Fibroblast of skin of right biceps (primary cell): ENCODE data around the gene MARCKS.
A peak's percentile ranks its signal among the peaks of the same experiment; 100 is the strongest.
"Not testable (repeated sequence)": the region's sequence is repeated elsewhere in the genome, so short reads cannot be mapped to it uniquely, and the experiment has no call there.

Experiments
- DNase-seq: peaks from one replicate; pipeline ENCODE4 v3.0.0-alpha.2; 2013

The MARCKS gene

DNA sequence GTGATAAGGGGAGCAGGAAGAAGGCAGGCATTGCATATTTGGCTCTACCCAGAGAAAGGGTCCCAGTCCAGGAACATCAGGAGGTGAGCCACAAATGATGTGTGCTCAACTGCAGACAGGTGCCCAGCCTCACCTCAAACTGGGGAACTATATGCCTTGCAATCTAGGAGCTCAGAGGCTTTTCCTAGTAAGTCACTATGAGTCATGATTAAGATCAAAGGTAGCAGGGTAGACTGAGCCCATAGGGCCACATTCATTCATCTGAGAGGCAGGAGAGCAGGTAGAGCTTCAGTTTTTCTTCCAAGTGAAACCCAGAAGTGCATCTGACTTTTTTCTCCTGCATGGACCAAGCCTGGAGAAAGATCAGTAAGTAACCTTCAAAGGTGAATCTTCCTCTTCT, 31.3 kb downstream of the MARCKS start:
- DNase-seq, result no peak

DNA sequence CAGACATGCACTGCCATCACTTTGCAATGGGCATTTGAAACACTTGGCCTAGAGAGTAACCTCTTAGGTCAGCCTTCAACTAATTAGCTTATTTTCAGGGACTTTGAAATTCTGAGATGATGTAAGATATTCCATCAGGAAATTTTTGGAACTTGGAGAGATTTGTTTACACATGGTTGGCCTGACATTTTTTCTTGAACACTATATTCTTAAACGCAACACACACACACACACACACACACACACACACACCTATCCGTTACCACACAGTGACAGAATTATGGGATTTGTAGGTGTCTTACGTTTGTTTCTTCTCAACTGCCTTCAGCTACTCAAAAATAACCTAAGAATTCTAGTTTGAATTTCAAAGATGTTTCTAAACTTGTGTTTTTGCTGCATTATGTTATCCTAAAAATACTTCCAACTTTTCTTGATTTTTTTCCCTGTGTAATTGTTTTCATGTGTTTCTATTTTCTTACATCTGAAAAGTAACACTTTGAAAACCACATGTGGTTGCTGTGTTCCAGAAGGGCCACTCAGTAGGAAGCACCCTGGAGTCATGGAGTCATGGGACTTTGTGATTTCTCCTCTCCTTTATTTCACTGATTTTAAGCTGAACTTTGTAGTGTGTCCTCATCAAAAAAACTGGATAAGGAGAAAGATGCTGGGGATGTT, 31.9 kb downstream of the MARCKS start:
- DNase-seq, result no peak

GRCh38 chr6:113893451-113893850, 36.3 kb downstream of the MARCKS start:
- DNase-seq, result no peak

DNA sequence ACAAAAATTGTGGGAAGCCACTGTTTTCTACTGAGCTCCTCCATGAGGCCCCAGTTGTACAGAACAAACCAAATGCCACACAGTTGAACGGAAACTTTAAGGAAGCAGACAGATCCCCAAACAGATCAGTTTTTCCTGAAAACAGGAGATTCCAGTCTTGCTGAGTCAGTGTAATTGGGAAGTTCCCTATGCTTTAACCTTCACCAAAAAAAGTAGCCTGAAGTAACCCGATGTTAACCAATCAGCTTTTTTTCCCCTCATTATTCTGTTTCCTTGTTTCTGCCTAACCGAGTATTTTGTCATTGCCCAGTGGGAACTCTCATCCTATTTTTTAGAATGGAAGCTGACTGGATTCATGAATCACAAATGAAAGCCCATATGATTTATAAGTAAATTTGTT, 36.7 kb downstream of the MARCKS start:
- peak; percentile 84 for DNase-seq

GRCh38 chr6:113894712-113895674, 37.8 kb downstream of the MARCKS start:
- DNase-seq, result peak; percentile 90

GRCh38 chr6:113901482-113901881, 44.3 kb downstream of the MARCKS start:
- DNase-seq, result peak; percentile 62

GRCh38 chr6:113903666-113904330, 46.7 kb downstream of the MARCKS start:
- peak; percentile 68 for DNase-seq

- peak; percentile 17 for DNase-seq
These were observed 50.1 kb downstream of the MARCKS start for GRCh38 chr6:113907102-113907815.

DNA sequence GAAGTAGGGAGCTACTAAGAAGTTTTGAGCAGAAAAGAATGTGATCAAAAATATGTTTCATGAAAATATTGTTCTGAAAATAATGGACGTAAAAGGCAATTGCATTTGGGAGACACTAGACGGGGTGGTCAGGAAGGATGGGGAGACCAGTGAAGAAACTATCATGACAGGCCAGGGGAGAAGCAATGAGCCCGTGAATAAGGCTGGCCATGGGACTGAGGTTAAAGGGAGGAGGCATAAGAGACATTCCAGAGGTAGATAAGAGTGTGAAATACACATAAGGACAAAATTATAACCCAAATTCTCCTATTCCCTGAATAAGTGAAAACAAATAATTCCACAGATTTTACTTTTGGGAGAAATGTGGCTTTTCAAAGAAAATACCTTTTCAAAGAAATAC, 51.7 kb downstream of the MARCKS start:
- DNase-seq, result peak; percentile 9

DNA sequence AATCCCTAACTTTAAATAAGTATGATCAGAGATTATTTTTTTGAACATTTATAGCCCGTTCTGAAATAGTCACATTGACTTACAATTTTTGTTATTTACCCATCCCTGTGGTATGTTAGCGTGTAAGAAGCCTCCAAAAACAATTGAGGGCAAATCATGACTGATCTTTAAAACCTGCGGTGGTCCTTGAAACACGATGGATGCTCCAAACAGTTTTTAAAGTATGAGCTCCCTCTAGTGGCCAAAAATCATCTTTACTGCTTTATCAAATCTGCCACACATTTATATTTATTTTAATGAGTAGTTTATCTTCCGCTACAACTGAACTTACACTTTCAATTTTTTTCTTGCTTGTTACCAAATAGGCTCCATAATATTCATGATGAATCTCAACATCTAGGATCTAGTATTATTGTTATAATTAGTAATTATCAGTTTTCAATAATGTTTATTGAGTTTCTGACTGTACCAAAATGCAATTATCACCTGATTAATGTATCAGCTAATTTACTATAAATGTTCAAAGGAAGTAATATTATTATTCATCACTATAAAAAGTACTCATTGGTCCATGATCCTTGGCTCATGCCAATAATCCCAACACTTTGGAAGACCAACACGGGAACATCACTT, 52.2 kb downstream of the MARCKS start:
- peak; percentile 85 for DNase-seq

DNA sequence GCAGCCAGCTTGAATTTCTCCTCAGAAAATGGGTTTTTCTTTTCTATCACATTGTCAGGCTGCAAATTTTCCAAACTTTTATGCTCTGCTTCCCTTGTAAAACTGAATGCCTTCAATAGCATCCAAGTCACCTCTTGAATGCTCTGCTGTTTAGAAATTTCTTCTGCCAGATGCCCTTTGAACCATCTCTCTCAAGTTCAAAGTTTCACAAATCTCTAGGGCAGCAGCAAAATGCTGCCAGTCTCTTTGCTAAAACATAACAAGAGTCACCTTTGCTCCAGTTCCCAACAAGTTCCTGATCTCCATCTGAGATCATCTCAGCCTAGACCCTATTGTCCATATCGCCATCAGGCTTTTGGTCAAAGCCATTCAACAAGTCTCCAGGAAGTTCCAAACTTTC, 53.1 kb downstream of the MARCKS start:
- DNase-seq, result not testable (repeated sequence)
